Measurements from ENCODE around the gene HYKK. TPM values are rescaled to one million over a fixed set of nuclear protein-coding genes. Genes with fewer than 3 reads are reported as not detected.

HYKK gene
- total RNA-seq, 4 donors from 2014 or later, result 7.0 to 15.0 (median 9.1) TPM

- H3K36me3 ChIP-seq, result peaks cover 33 to 34% of the 10 kb centered on the region in 2 donors
- 73 to 76% methylated on average over 5 of the region's 5 CpGs for WGBS, 2 donors
- intact Hi-C loops (cut with DNase I), result no loop called here
- no peaks in the 10 kb centered on the region for H3K9me3 ChIP-seq
- TF ChIP-seq POLR2A (IDR thresholded peaks at IDR 0.05) (no peak), CTCF (IDR thresholded peaks at IDR 0.05) (no peak)
- H3K4me3 ChIP-seq (replicated peaks in 1 of 3), result no peak overlapping the region
- H3K27me3 ChIP-seq, result no peaks in the 10 kb centered on the region
- no peak for DNase-seq
- H3K27ac ChIP-seq, result no peak overlapping the region
- no peaks in the 10 kb centered on the region for H3K4me1 ChIP-seq
These were observed 30.1 kb upstream of the HYKK start for GRCh38 chr15:78477295-78477694.

GRCh38 chr15:78479650-78480049 is 27.7 kb upstream of the HYKK start:
- intact Hi-C loops (cut with DNase I), result loop anchor here (10.0 kb wide), 2 partner anchors 55 to 165 kb away; no protein-coding TSS in a partner anchor

GRCh38 chr15:78481917-78482316 is 25.5 kb upstream of the HYKK start:
- H3K36me3 ChIP-seq, result peaks cover 43 to 44% of the 10 kb centered on the region in 2 donors
- no peaks in the 10 kb centered on the region for H3K27me3 ChIP-seq
- H3K27ac ChIP-seq, result no peak overlapping the region
- 84 to 94% methylated on average over 7 of the region's 7 CpGs for WGBS, 2 donors
- no peaks in the 10 kb centered on the region for H3K9me3 ChIP-seq
- no peak overlapping the region for H3K4me3 ChIP-seq (replicated peaks in 1 of 3)
- H3K4me1 ChIP-seq, result no peaks in the 10 kb centered on the region
- DNase-seq, result no peak
- intact Hi-C loops (cut with DNase I), result loop anchor here (10.0 kb wide), 2 partner anchors 57 to 167 kb away; no protein-coding TSS in a partner anchor
- TF ChIP-seq CTCF (IDR thresholded peaks at IDR 0.05), result no peak
- TF ChIP-seq POLR2A (IDR thresholded peaks at IDR 0.05), result no peak

More at GRCh38 chr15:78479650-78480049, 27.7 kb upstream of the HYKK start:
- Histone ChIP-seq H3K36me3 (peaks cover 34 to 38% of the 10 kb centered on the region in 2 donors), H3K4me1 (no peaks in the 10 kb centered on the region), H3K4me3 (replicated peaks in 1 of 3) (no peak overlapping the region), H3K9me3 (no peaks in the 10 kb centered on the region), H3K27me3 (no peaks in the 10 kb centered on the region), H3K27ac (no peak overlapping the region)
- TF ChIP-seq CTCF (IDR thresholded peaks at IDR 0.05) (no peak), POLR2A (IDR thresholded peaks at IDR 0.05) (no peak)
- no peak for DNase-seq
- 95 to 96% methylated on average over 3 of the region's 3 CpGs for WGBS, 2 donors

GRCh38 chr15:78492872-78493271 is 14.5 kb upstream of the HYKK start:
- peaks cover 31 to 53% of the 10 kb centered on the region in 2 donors for H3K36me3 ChIP-seq
- H3K4me1 ChIP-seq, result no peaks in the 10 kb centered on the region
- DNase-seq, result no peak
- H3K9me3 ChIP-seq, result no peaks in the 10 kb centered on the region
- 94 to 97% methylated on average over 1 of the region's 1 CpG for WGBS, 2 donors
- no peak for TF ChIP-seq POLR2A (IDR thresholded peaks at IDR 0.05)
- TF ChIP-seq CTCF (IDR thresholded peaks at IDR 0.05), result no peak
- no peak overlapping the region for H3K27ac ChIP-seq
- intact Hi-C loops (cut with DNase I), result no loop called here
- H3K27me3 ChIP-seq, result no peaks in the 10 kb centered on the region
- H3K4me3 ChIP-seq (replicated peaks in 1 of 3), result no peak overlapping the region

GRCh38 chr15:78501857-78502256 is 5.5 kb upstream of the HYKK start:
- no peaks in the 10 kb centered on the region for H3K9me3 ChIP-seq
- TF ChIP-seq CTCF (IDR thresholded peaks at IDR 0.05) (no peak), POLR2A (IDR thresholded peaks at IDR 0.05) (no peak)
- H3K27me3 ChIP-seq, result no peaks in the 10 kb centered on the region
- no peak overlapping the region for H3K27ac ChIP-seq
- WGBS, 2 donors, result 85 to 100% methylated on average over 4 of the region's 4 CpGs
- no peak overlapping the region for H3K4me3 ChIP-seq (replicated peaks in 1 of 3)
- H3K4me1 ChIP-seq, result peaks cover 0 to 3% of the 10 kb centered on the region in 2 donors
- no peak for DNase-seq
- H3K36me3 ChIP-seq, result peaks cover 9 to 24% of the 10 kb centered on the region in 2 donors
- intact Hi-C loops (cut with DNase I), result no loop called here

All from thyroid gland (tissue), 4 donors.